Posterior vena cava (tissue), 2 donors: ENCODE data around the gene DYNLT4. TPM values are rescaled to one million over a fixed set of nuclear protein-coding genes. Genes with fewer than 3 reads are reported as not detected.
A peak's percentile ranks its signal among the peaks of the same experiment; 100 is the strongest.
"Not testable (repeated sequence)": the region's sequence is repeated elsewhere in the genome, so short reads cannot be mapped to it uniquely, and the experiment has no call there.

Experiments used
- DNase-seq: peaks from one replicate; pipeline ENCODE4 v3.0.0-alpha.2; 2020; ENCODE audit warnings: low spot score
- intact Hi-C, 2 donors: fragments of 100-400 bp; cut with DNase I; formaldehyde crosslinking; loops; one replicate each; pipeline versions ENCODE4 v1.14.1 to v1.14.2; 2022 to 2023
- total RNA-seq, 2 donors: library from RNA; stranded (reverse); fragmentation: NEBNext Ultra II Directional; extraction: Animal tissue kit (Norgen Biotek cat#: 25700); gene quantifications; one replicate each; pipeline ENCODE4 v1.2.1, GENCODE V29; 2021
- donor health status: DM: yes; HTN: yes; CAD: no.
- donor health status: DM: yes; HTN: yes; CAD: no.

Gene DYNLT4
- total RNA-seq, 2 donors from 2014 or later = not detected

DNA sequence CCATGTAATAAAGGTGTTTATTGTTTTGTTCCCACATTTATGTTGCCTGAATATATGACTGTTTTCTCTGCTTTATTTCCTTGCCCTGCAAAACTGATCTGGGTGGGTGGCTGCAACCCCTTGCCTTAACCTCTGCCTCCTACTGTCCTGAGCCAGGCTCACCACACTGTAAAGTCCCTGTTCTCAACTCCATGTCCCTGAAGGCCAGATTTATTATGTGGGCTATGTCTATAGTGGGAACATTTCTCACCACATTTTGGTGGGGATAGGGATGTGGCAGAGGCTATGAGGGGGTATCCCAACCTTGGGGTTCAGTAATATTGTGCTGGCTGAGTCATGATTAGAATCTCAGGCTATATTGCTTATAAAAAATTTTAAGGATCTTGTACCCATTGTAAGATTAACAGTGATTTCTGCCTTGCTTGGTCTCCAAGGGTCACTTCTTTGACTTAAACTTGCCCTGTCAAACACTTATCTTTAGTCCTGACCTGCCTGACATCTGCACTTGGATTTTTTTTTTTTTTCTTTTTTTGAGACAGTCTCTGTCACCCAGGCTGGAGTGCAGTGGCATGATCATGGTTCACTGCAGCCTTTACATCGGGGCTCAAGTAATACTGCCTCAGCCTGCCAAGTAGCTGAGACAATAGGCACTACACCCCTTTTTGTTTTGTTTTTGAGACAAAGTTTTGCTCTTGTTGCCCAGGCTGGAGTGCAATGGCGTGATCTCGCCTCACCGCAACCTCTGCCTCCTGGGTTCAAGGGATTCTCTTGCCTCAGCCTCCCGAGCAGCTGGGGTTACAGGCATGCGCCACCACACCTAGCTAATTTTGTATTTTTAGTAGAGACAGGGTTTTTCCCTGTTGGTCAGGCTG is 28.2 kb downstream of the DYNLT4 start:
- DNase-seq = no peak
- intact Hi-C loops = no loop called here

- no peak for DNase-seq
- intact Hi-C loops = no loop called here
Measured at GRCh38 chr1:44777969-44778635, 29.0 kb downstream of the DYNLT4 start.

DNA sequence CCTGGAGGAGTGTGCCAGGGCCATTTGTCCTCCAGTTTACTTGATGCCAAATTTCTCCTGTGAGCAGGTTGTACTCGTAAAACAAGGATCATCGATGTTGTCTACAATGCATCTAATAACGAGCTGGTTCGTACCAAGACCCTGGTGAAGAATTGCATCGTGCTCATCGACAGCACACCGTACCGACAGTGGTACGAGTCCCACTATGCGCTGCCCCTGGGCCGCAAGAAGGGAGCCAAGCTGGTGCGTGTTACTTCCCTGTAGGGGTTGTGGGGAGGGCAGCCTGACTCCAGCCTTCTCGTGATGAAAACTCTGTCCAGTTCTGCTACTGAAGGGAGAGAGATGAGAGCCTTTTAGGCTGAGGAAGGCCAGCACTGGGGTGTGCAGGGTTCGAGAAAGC is 29.6 kb downstream of the DYNLT4 start:
- intact Hi-C loops = no loop called here

GRCh38 chr1:44776730-44777068 is 30.5 kb downstream of the DYNLT4 start:
- DNase-seq = no peak
- intact Hi-C loops = no loop called here

More for the DNA sequence above, 29.6 kb downstream of the DYNLT4 start:
- no peak for DNase-seq

GRCh38 chr1:44775930-44776729 is 31.0 kb downstream of the DYNLT4 start:
- no peak for DNase-seq
- intact Hi-C loops = no loop called here

GRCh38 chr1:44775078-44775929 is 31.8 kb downstream of the DYNLT4 start, which contains the start of gene RPS8:
Gene RPS8 (plus strand): TSS chr1:44775540. CDS start chr1:44775597, 57 bp downstream.
- intact Hi-C loops = no loop called here
- peak; percentile 97 for DNase-seq

- intact Hi-C loops, DNase-seq: not testable (repeated sequence)
Measured at GRCh38 chr1:44766421-44766820, 40.7 kb downstream of the DYNLT4 start.

DNA sequence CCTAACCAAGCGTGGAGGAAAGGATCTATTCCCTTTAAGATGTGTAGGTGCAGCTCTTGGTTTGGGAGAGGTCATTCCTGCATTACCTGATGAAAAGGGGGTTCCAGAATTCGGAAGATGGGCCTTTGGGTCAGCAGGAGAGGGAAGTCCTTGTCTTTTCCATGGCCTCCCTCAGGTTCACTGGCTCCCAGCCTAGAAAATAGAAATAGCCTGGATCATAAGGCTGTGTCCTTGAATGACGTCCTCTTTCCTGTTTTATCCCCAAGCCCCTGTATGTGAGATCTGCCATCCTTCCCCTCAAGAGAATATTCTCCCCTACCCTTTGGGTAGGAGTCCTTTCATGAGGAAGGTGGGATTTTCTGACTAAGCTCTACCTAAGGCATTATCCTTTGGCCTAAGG is 46.3 kb downstream of the DYNLT4 start:
- no peak for DNase-seq
- intact Hi-C loops = no loop called here

- no peak for DNase-seq
Measured at GRCh38 chr1:44759077-44759476, 48.1 kb downstream of the DYNLT4 start.

DNA sequence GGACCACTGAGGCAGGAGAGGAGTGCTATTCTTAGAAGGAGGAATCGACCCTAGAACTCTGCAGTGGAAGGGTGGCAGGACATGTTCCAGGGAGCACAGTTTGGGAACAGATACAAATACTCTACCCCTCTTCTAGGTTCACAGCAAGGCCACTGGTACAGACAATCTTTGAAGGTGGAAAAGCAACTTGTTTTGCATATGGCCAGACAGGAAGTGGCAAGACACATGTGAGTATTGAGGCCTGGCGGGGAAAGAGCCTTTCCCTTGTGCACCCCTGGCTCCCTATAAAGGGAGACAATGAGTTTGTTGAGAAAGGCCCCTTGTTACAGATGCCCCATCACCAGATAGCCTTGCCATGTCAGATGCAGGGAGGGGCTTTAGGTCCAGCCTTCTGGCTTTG is 49.7 kb downstream of the DYNLT4 start:
- intact Hi-C loops = no loop called here
- no peak for DNase-seq

More at GRCh38 chr1:44759077-44759476, 48.1 kb downstream of the DYNLT4 start:
- intact Hi-C loops = no loop called here

Other genes starting within 250 kb of the DYNLT4 start
- gene TMEM53, start 132.9 kb downstream of the DYNLT4 start, total RNA-seq = 1 to 10 TPM; 3.8 to 5.3 TPM
- gene ARMH1, start 132.6 kb downstream of the DYNLT4 start, total RNA-seq = 1 to 10 TPM; 1.0 to 1.6 TPM
- gene RNU5D-1, start 76.2 kb downstream of the DYNLT4 start, total RNA-seq = not detected
- under 1 TPM; 0.43 to 0.93 TPM for gene KIF2C, start 67.5 kb downstream of the DYNLT4 start, total RNA-seq
- 1,000 to 10,000 TPM; 1,440 to 1,494 TPM for gene RPS8, start 31.8 kb downstream of the DYNLT4 start, total RNA-seq
- gene BEST4, start 19.2 kb downstream of the DYNLT4 start, total RNA-seq = under 1 TPM; 0.37 to 0.38 TPM
- gene PLK3, start 7.0 kb downstream of the DYNLT4 start, total RNA-seq = 10 to 100 TPM; 20.1 to 32.7 TPM
- 10 to 100 TPM; 13.5 to 22.2 TPM for gene BTBD19, start 1.2 kb upstream of the DYNLT4 start, total RNA-seq
- gene PTCH2, start 35.9 kb upstream of the DYNLT4 start, total RNA-seq = 1 to 10 TPM; 1.6 to 2.1 TPM
- 10 to 100 TPM; 25.9 to 26.8 TPM for gene EIF2B3, start 179.2 kb upstream of the DYNLT4 start, total RNA-seq
- gene HECTD3, start 204.0 kb upstream of the DYNLT4 start, total RNA-seq = 10 to 100 TPM; 26.5 to 32.9 TPM
- 10 to 100 TPM; 59.5 to 68.6 TPM for gene UROD, start 204.9 kb upstream of the DYNLT4 start, total RNA-seq